Measurements from ENCODE around the gene CFC1B.
"Not testable (repeated sequence)": the region's sequence is repeated elsewhere in the genome, so short reads cannot be mapped to it uniquely, and the experiment has no call there.

Gene CFC1B

DNA sequence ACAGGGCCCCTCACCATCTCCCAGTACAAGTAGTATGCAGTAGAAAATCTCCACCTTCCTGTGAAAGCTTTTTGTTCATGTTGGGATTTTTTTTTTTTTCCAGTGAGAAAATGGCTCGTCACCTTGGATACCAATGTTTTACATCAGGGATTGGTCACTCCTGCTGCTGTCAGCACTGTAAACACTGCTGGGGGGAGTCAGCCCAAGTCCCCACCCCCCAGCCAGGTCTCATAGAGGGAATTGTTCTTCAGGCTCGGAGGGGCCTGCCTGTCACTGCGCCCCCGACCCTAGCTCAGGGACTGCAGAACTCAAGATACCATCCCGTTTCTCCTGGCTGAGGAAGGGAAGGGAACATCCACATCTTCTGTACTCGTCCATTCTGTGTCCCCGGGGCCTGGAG lies at the start of gene CFC1B:
TSS of gene CFC1B (plus strand) at position 231 of the 400 bp plus-strand sequence. CDS start 263 bp downstream, outside the sequence.
- not testable (repeated sequence) for DNase-seq (ENCODE audit: insufficient read length, low spot score); FAIRE-seq

- FAIRE-seq = not testable (repeated sequence)
Measured at GRCh38 chr2:130491073-130491472, 29.9 kb upstream of the CFC1B start.

GRCh38 chr2:130509228-130509627 lies 11.8 kb upstream of the CFC1B start, which contains the start of gene POTEI:
POTEI (minus strand) TSS chr2:130509328; CDS start chr2:130509235, 93 bp downstream.
- DNase-seq (ENCODE audit: insufficient read length, low spot score); FAIRE-seq: not testable (repeated sequence)

More at GRCh38 chr2:130491073-130491472, 29.9 kb upstream of the CFC1B start:
- not testable (repeated sequence) for DNase-seq (ENCODE audit: insufficient read length, low spot score)

- FAIRE-seq; DNase-seq (ENCODE audit: insufficient read length, low spot score): not testable (repeated sequence)
Measured at GRCh38 chr2:130510807-130511746, 9.9 kb upstream of the CFC1B start.

DNA sequence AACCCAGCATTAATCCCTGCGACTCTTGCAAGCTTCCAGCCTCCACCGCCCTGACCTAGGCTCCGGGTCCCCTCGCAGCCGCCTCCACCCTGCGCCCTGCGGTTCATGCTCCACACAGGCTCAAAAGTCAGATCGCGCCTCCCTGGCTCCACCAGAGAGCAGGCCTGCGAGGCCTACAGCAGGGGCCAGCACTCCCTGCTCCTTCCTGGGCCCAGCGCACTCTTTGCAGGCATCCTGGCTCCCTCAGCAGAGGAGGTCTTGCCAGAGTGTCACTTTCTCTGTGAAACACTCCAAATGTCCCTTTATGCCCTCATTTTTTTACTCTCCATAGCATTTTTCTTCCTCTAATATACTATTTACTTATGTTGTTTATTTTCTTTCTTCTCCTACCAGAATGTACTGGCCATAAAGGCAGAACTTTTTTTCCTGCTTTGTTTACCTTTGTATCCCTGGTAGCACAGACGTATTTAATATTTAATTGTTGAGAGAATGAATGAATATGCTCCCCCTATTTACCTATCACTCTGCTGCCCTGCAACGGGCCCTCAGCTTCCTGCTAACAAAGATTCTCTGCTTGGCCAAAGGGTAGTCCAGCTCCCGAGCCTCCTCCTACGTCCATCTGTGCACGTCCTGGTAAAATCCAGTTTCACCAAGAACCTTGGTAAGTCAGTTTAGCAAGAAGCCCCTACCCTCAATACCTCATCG lies 9.1 kb upstream of the CFC1B start:
- FAIRE-seq; DNase-seq (ENCODE audit: insufficient read length, low spot score): not testable (repeated sequence)

DNA sequence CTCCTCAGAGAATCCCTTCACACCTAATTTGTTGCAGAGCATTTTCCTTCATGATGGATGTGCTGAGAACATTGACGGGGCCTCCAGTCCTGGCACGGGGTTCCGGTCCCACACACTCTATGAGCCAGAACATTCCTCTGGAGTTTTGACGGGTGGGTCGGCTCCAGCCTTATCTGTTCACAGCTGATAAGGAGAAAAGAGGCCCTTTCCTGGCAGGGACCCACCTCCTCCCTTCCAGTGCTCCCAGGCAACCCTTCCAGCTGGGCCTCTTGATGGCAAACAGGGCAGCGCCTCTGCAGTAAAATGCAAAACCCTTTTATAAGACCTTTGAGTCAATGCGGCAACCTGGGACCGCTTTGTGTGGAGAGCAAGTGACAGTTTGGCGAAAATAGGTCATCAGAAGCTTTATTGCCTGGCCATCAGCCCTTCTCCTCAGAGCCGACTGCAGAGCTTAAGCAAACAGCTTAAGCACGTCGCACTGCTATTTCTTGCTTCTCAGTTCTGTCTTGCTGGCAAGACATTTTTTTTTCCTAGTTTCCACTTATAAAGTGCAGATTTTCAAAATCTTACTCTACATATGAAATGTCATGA lies 2.4 kb upstream of the CFC1B start:
- DNase-seq (ENCODE audit: insufficient read length, low spot score); FAIRE-seq: not testable (repeated sequence)

DNA sequence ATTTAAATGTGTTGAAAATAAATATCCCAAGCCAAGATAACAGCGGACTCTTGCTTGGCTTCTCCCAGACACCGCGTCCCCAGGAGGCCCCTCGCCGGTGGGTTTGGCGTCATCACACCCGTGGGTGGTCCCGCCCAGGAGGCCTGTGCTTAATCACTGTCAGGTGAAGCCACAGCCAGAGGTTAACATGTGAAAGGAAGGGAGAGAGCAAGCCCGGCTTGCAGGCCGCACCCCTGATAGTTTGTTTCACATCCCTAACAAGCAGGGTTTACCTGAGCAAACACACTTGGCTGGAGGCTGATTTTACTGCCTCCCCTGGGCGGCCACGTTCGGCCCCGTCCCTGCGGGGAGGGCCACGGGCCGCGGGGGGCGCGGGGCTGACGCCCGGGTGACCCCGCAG lies 1.4 kb downstream of the CFC1B start:
- not testable (repeated sequence) for DNase-seq (ENCODE audit: insufficient read length, low spot score); FAIRE-seq

DNA sequence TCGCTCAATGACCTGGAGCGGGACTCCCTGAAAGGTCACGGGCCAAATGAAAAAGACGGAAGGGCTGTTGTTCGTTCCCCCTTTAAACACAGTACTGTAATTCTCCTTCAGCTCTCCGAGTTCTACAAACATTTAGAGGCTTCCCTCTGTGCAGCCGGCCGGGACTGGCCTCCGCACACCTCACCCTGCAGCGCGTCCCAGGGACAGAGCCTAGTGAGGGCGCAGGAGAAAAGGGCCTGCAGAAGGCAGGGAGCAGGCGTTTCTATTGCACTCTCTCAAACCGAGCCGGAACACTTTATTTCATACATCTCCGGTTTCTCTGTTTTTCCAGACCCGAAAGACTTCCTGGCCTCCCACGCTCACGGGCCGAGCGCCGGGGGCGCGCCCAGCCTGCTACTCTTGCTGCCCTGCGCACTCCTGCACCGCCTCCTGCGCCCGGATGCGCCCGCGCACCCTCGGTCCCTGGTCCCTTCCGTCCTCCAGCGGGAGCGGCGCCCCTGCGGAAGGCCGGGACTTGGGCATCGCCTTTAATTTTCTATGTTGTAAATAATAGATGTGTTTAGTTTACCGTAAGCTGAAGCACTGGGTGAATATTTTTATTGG lies 6.4 kb downstream of the CFC1B start:
- DNase-seq (ENCODE audit: insufficient read length, low spot score); FAIRE-seq: not testable (repeated sequence)

DNA sequence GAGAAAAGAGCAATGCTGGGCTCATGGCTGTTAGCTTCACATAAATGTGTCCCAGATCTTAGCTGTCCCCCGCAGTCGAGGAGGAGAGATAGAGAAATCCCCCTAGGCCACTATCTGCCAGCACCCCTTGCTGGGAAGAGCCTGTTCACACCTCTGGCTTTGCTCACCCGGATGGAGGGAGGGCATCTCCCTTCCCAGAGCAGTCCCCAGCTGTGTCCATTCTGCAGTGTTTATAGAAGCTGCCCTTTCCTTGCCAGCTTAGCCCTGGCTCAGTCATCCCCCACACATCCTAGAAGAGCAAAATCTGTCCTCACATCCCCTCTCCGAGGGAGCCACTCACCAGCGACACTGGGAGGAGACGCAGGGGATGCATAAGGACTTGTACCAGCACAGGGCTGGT lies 8.5 kb downstream of the CFC1B start:
- not testable (repeated sequence) for FAIRE-seq; DNase-seq (ENCODE audit: insufficient read length, low spot score)

- not testable (repeated sequence) for DNase-seq (ENCODE audit: insufficient read length, low spot score); FAIRE-seq
Measured at GRCh38 chr2:130530212-130530611, 9.2 kb downstream of the CFC1B start.

DNA sequence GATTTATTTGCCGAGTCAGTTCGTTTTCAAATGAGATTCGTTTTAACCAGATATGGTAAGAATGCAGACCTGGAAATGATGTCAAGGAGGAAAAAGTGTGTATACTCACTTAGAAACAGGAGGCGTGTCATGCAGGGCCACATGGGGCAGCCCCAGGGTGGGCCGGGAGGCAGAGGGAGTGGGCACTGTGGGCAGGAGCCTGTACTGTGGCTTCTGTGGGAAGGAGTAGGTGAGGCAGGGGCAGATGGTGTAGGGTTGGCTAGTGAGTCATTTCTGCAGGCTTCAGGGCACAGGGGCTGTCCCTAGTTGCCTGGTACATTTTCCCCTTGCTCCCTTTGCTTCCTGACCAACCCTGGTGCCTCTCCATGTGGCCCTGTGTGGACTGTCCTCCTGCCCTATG lies 10.2 kb downstream of the CFC1B start:
- not testable (repeated sequence) for FAIRE-seq; DNase-seq (ENCODE audit: insufficient read length, low spot score)

DNA sequence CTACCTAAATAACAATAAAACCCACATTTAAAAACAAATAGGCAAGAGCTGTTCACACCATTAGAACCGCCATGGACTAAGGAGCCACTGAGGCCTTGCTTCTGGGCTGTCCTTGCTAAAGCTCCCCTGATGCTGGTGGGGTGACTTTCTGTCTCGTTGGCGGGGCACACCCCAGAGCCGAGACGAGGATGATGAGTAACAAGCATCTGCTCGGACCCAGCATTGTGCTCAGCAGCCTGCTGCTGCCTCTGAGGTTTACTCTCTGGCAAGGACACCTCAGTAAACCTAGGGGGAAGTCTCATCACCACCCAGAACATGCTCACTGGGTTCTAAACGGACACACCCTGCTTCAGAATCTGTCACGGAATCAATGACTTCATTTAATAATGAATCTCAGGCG lies 10.7 kb downstream of the CFC1B start:
- not testable (repeated sequence) for FAIRE-seq; DNase-seq (ENCODE audit: insufficient read length, low spot score)

DNA sequence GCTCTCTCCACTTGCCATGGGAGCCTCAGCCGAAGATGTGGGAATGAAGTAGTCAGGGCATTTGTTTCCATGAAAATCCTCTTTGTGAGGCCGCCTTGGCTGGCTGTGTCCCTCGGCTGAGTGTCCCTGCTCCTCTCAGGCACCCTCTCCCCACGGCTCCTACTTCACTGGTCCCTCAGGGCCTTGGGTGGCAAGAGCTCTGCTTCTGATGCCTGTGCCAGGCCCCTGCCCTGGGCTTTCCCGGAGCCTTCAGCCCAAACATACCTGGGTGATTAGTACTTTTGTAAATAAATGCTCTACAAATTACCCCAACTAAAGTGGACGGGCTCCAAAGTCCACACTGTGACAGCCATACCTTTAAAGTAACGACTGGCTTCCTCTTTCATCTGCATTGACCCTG lies 15.6 kb downstream of the CFC1B start:
- not testable (repeated sequence) for DNase-seq (ENCODE audit: insufficient read length, low spot score); FAIRE-seq

GRCh38 chr2:130538271-130538670 lies 17.2 kb downstream of the CFC1B start:
- peak; percentile 49 for FAIRE-seq
- DNase-seq (ENCODE audit: insufficient read length, low spot score) = not testable (repeated sequence)

GRCh38 chr2:130542789-130543188 lies 21.8 kb downstream of the CFC1B start:
- DNase-seq (ENCODE audit: insufficient read length, low spot score) = not testable (repeated sequence)
- peak; percentile 88 for FAIRE-seq

- not testable (repeated sequence) for DNase-seq (ENCODE audit: insufficient read length, low spot score)
- FAIRE-seq = peak; percentile 42
Measured at GRCh38 chr2:130543785-130544528, 22.9 kb downstream of the CFC1B start.

- not testable (repeated sequence) for FAIRE-seq; DNase-seq (ENCODE audit: insufficient read length, low spot score)
Measured at GRCh38 chr2:130544978-130545377, 24.0 kb downstream of the CFC1B start.

GRCh38 chr2:130548418-130548817 lies 27.4 kb downstream of the CFC1B start:
- FAIRE-seq; DNase-seq (ENCODE audit: insufficient read length, low spot score): not testable (repeated sequence)

- DNase-seq (ENCODE audit: insufficient read length, low spot score); FAIRE-seq: not testable (repeated sequence)
Measured at GRCh38 chr2:130549475-130549874, 28.5 kb downstream of the CFC1B start.

Measured in HTR-8/SVneo (cell line).